Measurements from ENCODE around the gene ZNF750. TPM values are rescaled to one million over a fixed set of nuclear protein-coding genes. Genes with fewer than 3 reads are reported as not detected.

Gene ZNF750
- total RNA-seq, 4 donors from 2014 or later = not detected

DNA sequence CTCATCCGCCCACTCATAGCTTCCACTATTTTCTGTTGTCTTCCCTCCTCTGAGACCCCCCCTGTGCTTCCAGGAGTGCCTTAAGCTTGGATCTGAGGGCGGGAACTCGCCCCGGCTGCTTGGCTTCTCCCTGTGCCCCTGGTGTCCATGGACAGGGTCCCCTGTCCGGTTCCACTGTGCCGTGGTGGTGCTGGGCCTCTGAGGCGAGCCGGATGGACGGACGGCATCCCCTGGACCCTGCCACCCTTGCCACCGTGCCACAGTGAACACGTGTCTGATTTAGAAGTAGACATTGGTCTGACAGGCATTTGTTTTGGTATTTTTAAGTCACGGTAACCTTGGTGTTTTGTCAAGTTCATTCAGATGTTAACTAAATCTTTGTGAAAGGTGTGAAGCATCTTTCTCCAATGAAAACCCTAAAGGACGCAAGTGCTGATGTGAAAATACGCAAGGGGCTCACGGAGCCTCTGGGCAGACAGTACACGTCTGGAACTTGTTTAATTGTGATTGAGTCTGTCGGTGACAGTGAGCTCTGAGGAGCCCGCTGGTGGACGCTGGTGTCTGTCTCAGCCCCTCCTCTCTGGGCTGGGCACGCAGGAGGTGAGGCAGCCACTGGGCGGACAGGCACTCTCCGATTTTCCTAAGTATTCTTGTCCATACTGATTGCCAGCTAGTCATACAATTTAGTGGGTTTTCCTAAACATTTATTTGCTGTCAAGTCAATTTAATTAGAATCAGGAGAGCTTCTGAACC, 26.3 kb downstream of the ZNF750 start:
- TF ChIP-seq, protein P1, sequence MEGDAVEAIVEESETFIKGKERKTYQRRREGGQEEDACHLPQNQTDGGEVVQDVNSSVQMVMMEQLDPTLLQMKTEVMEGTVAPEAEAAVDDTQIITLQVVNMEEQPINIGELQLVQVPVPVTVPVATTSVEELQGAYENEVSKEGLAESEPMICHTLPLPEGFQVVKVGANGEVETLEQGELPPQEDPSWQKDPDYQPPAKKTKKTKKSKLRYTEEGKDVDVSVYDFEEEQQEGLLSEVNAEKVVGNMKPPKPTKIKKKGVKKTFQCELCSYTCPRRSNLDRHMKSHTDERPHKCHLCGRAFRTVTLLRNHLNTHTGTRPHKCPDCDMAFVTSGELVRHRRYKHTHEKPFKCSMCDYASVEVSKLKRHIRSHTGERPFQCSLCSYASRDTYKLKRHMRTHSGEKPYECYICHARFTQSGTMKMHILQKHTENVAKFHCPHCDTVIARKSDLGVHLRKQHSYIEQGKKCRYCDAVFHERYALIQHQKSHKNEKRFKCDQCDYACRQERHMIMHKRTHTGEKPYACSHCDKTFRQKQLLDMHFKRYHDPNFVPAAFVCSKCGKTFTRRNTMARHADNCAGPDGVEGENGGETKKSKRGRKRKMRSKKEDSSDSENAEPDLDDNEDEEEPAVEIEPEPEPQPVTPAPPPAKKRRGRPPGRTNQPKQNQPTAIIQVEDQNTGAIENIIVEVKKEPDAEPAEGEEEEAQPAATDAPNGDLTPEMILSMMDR (IDR thresholded peaks at IDR 0.05; ENCODE audit: low read depth) = no peak

GRCh38 chr17:82812601-82813000, 27.2 kb downstream of the ZNF750 start:
- TF ChIP-seq, protein P1 (IDR thresholded peaks at IDR 0.05; ENCODE audit: low read depth) = no peak

DNA sequence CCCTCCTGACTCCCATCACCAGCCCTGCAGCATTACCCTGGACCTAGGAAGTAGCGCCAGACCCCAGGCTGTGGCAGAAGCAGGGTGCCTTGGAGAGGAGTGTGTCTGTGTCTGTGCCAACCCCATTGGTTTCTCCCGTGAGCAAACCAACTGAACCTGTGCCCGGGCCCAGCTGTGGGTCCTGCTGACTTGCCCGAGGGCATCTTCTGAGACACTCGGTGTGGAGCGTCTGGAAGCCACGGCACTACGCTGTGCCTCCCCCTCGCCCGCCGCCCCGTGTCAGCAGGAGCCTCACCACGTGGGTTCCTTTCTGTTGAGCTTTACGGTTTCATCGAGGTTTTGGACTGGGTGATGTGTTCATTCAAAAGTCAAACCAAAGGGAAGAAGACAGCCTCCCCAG, 27.8 kb downstream of the ZNF750 start:
- TF ChIP-seq, protein P1 (IDR thresholded peaks at IDR 0.05; ENCODE audit: low read depth) = no peak

DNA sequence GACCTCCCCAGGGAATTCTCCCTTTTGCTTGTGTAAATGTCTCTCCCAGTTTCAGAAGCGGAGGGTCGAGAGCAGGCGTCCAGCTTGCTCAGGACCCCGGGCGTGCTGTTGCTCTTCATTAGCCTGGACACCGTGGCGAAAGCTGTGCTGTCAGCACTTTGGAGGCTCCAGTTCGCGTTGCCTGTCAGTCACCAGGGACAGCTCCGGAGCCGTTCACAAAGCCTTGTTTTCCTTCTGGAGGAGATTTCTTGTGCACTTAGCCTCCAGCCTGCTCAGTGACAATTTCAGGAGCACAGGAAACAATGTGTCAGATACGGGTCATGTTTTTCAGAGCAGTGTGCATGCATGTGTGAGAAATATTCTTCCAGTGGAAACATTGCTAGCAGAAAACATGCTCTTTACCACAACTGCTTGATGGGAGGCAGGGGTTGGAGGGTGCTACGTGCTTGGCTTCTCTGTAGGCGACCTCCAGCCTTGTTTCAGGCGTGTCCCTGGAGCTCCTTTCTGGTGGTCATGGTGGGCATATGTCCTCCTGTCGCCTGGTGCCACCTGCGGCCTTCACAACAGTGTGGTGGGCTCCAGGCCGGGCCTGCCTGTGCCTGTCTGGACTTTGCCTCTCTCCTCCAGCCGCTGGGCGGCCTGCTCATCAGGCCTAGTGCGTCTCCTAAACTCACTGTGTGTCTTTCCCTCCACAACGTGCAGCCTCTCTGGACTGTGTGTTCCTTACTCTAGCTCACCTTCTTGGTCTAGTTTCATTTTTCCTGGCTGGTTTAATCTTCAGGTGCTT, 29.0 kb downstream of the ZNF750 start:
- TF ChIP-seq, protein P1 (IDR thresholded peaks at IDR 0.05; ENCODE audit: low read depth) = no peak

- TF ChIP-seq, protein P1 (IDR thresholded peaks at IDR 0.05; ENCODE audit: low read depth) = no peak
These were observed 30.6 kb downstream of the ZNF750 start for GRCh38 chr17:82808921-82809905.

GRCh38 chr17:82808006-82808405, 31.8 kb downstream of the ZNF750 start:
- TF ChIP-seq, protein P1 (IDR thresholded peaks at IDR 0.05; ENCODE audit: low read depth) = no peak
